Measurements from ENCODE around the gene FOXP1. TPM values are rescaled to one million over a fixed set of nuclear protein-coding genes. Genes with fewer than 3 reads are reported as not detected.
A peak's percentile ranks its signal among the peaks of the same experiment; 100 is the strongest.

The FOXP1 gene
- total and polyA plus RNA-seq, 2 donors (not counting 1 experiment from before 2014, with no cell fraction given), result 91.1 to 508 TPM

DNA sequence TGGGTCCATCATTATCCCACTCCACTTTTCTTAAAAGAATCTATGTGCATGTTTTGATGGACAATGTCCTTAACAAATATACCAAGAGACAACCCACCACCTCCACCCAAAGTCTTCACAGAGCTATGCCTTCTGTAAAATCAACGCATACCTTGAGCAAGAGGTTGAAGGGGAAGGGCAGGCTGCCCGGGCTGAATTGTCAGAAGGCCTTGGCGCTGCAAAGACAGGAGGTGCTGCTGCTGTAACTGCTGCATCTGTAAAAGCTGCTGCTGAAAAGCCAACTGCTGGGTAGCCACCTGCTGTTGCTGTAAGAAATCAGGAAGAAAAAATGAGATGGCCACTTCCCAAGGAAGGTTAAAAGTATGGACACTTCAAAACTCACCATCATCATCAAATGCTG is 536.7 kb downstream of the FOXP1 start:
- POLR2A ChIA-PET, result interaction anchor here (1.5 kb wide), 1 partner anchor 16 kb away, joined by 4 read pairs; no protein-coding TSS in a partner anchor
- Mint-ChIP-seq H3K27ac (peak overlapping the region; percentile 83), H3K9me3 (ENCODE audit: insufficient read depth) (no peaks in the 10 kb centered on the region), H3K27me3 (no peaks in the 10 kb centered on the region), H3K4me1 (peaks cover 87% of the 10 kb centered on the region), H3K4me3 (peak overlapping the region; percentile 42)
- no peak for DNase-seq
- Histone ChIP-seq H3K79me2 (ENCODE audit: control insufficient read depth, insufficient read depth, low read length) (peaks cover 93% of the 10 kb centered on the region), H3K4me2 (replicated peaks; ENCODE audit: low read depth, low read length, poor library complexity, severe bottlenecking) (peak overlapping the region; percentile 61), H3K27me3 (replicated peaks in 1 of 4; ENCODE audit: control extremely low read depth in 1 of 4, control insufficient read depth in 3 of 4, insufficient read depth in 4 of 4, low read length in 3 of 4) (no peaks in the 10 kb centered on the region), H2AFZ (ENCODE audit: insufficient read depth, low read depth, low read length, poor library complexity, severe bottlenecking) (no peak overlapping the region), H3K9me3 (ENCODE audit: control extremely low read depth in 1 of 3, control insufficient read depth in 2 of 3, insufficient read depth in 1 of 3, low read length in 2 of 3) (no peaks in the 10 kb centered on the region), H3K4me3 (ENCODE audit: control extremely low read depth in 1 of 5, extremely low read depth in 1 of 5, insufficient read depth in 1 of 5, low read depth in 2 of 5, low read length in 4 of 5) (no peak overlapping the region), H3K9ac (ENCODE audit: low read length) (peak overlapping the region; percentile 40), H3K36me3 (replicated peaks in 1 of 2; ENCODE audit: control extremely low read depth in 1 of 2, control insufficient read depth in 1 of 2, extremely low read depth in 1 of 2, insufficient read depth in 2 of 2, low read length in 1 of 2) (peaks cover 3 to 95% of the 10 kb centered on the region in 2 experiments), H3K27ac (ENCODE audit: low read length in 2 of 2) (peak overlapping the region; percentile 84 to 89), H4K20me1 (ENCODE audit: control insufficient read depth, insufficient read depth, low read length, poor library complexity, severe bottlenecking) (peaks cover 27% of the 10 kb centered on the region), H3K4me1 (ENCODE audit: control insufficient read depth in 2 of 2, insufficient read depth in 2 of 2, low read length in 2 of 2) (peaks cover 71 to 75% of the 10 kb centered on the region in 2 donors)
- CTCF ChIA-PET, result interaction anchor here (0.7 to 1.2 kb wide), 4 partner anchors 16 to 68 kb away, joined by 3 to 5 read pairs (median 3); no protein-coding TSS in a partner anchor
- intact Hi-C loops (cut with micrococcal nuclease), result loop anchor here (1.0 kb wide), 1 partner anchor 9 kb away; no protein-coding TSS in a partner anchor
- TF ChIP-seq, protein P1, sequence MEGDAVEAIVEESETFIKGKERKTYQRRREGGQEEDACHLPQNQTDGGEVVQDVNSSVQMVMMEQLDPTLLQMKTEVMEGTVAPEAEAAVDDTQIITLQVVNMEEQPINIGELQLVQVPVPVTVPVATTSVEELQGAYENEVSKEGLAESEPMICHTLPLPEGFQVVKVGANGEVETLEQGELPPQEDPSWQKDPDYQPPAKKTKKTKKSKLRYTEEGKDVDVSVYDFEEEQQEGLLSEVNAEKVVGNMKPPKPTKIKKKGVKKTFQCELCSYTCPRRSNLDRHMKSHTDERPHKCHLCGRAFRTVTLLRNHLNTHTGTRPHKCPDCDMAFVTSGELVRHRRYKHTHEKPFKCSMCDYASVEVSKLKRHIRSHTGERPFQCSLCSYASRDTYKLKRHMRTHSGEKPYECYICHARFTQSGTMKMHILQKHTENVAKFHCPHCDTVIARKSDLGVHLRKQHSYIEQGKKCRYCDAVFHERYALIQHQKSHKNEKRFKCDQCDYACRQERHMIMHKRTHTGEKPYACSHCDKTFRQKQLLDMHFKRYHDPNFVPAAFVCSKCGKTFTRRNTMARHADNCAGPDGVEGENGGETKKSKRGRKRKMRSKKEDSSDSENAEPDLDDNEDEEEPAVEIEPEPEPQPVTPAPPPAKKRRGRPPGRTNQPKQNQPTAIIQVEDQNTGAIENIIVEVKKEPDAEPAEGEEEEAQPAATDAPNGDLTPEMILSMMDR (IDR thresholded peaks at IDR 0.05), result no peak
- no peak for TF ChIP-seq EZH2 (IDR thresholded peaks at IDR 0.05; ENCODE audit: borderline replicate concordance, insufficient read depth, low read depth, low read length, poor library complexity, severe bottlenecking)
- WGBS (ENCODE audit: insufficient coverage), result 43% methylated on average over 3 of the region's 3 CpGs
- no peak for ATAC-seq (ENCODE audit: low read depth)

DNA sequence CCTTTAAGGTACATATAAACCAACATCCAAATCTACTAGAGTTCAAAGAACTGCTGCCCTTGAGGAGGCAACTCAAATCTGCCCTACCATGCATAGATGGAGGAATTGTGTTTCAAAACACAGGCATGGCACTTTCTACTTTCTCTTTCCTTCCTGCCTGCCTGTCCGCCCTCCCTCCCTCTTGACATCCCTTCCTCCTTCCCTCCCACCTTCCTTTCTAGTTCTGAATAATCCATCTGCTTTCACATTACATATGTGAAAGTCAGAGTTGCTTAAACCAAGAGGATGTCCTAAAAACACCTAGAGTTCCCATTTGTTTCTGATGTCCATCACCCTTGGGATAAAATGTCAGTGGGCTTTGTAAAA is 537.6 kb downstream of the FOXP1 start:
- peaks cover 28% of the 10 kb centered on the region for H4K20me1 ChIP-seq (ENCODE audit: control insufficient read depth, insufficient read depth, low read length, poor library complexity, severe bottlenecking)
- peaks cover 64 to 69% of the 10 kb centered on the region in 2 donors for H3K4me1 ChIP-seq (ENCODE audit: control insufficient read depth in 2 of 2, insufficient read depth in 2 of 2, low read length in 2 of 2)
- DNase-seq (no peak), ATAC-seq (ENCODE audit: low read depth) (peak; percentile 54)
- H3K27me3 Mint-ChIP-seq, result no peaks in the 10 kb centered on the region
- H3K9ac ChIP-seq (ENCODE audit: low read length), result peak overlapping the region; percentile 40
- POLR2A ChIA-PET, result interaction anchor here (1.5 kb wide), 1 partner anchor 17 kb away, joined by 4 read pairs; no protein-coding TSS in a partner anchor
- H3K27me3 ChIP-seq (replicated peaks in 1 of 4; ENCODE audit: control extremely low read depth in 1 of 4, control insufficient read depth in 3 of 4, insufficient read depth in 4 of 4, low read length in 3 of 4), result no peaks in the 10 kb centered on the region
- peak overlapping the region; percentile 61 for H3K4me2 ChIP-seq (replicated peaks; ENCODE audit: low read depth, low read length, poor library complexity, severe bottlenecking)
- peak overlapping the region; percentile 84 for H3K27ac Mint-ChIP-seq
- no peaks in the 10 kb centered on the region for H3K9me3 ChIP-seq (ENCODE audit: control extremely low read depth in 1 of 3, control insufficient read depth in 2 of 3, insufficient read depth in 1 of 3, low read length in 2 of 3)
- H3K79me2 ChIP-seq (ENCODE audit: control insufficient read depth, insufficient read depth, low read length), result peaks cover 93% of the 10 kb centered on the region
- peaks cover 4 to 95% of the 10 kb centered on the region in 2 experiments for H3K36me3 ChIP-seq (replicated peaks in 1 of 2; ENCODE audit: control extremely low read depth in 1 of 2, control insufficient read depth in 1 of 2, extremely low read depth in 1 of 2, insufficient read depth in 2 of 2, low read length in 1 of 2)
- no peak overlapping the region for H2AFZ ChIP-seq (ENCODE audit: insufficient read depth, low read depth, low read length, poor library complexity, severe bottlenecking)
- H3K9me3 Mint-ChIP-seq (ENCODE audit: insufficient read depth), result no peaks in the 10 kb centered on the region
- H3K27ac ChIP-seq (ENCODE audit: low read length in 2 of 2), result peak overlapping the region; percentile 84 to 89
- no CpG with 5 or more reads among the region's 1 CpG for WGBS (ENCODE audit: insufficient coverage)
- CTCF ChIA-PET, result interaction anchor here (0.7 to 1.3 kb wide), 5 partner anchors 13 to 68 kb away, joined by 3 to 5 read pairs (median 3); no protein-coding TSS in a partner anchor
- intact Hi-C loops (cut with micrococcal nuclease), result loop anchor here (1.0 kb wide), 4 partner anchors 9 to 35 kb away; no protein-coding TSS in a partner anchor
- H3K4me1 Mint-ChIP-seq, result peaks cover 82% of the 10 kb centered on the region
- H3K4me3 Mint-ChIP-seq, result peak overlapping the region; percentile 66
- H3K4me3 ChIP-seq (ENCODE audit: control extremely low read depth in 1 of 5, extremely low read depth in 1 of 5, insufficient read depth in 1 of 5, low read depth in 2 of 5, low read length in 4 of 5), result peak overlapping the region in 2 of 5 experiments; percentile 15 to 25
- TF ChIP-seq, protein P1 (IDR thresholded peaks at IDR 0.05), result no peak
- no peak for TF ChIP-seq EZH2 (IDR thresholded peaks at IDR 0.05; ENCODE audit: borderline replicate concordance, insufficient read depth, low read depth, low read length, poor library complexity, severe bottlenecking)

Data from B cell (primary cell).